OCI-LY7 (cell line): Measurements from ENCODE around the gene ZNF526.

Experiments used
- CTCF ChIP-seq: fragments of 200-600 bp; sonication (generic); conservative IDR thresholded peaks from 2 replicates; pipeline ENCODE4 v1.5.1; 2014; ENCODE audit warnings: mild to moderate bottlenecking, antibody characterized with exemption, low read length, moderate library complexity, mixed read lengths
- EZH2phosphoT487 ChIP-seq: fragments of 200-600 bp; sonication (generic); IDR thresholded peaks from 2 replicates; pipeline ENCODE4 v1.6.1; 2018; ENCODE audit warnings: low read depth, borderline replicate concordance, mild to moderate bottlenecking, mixed run types, antibody characterized with exemption, low read length, moderate library complexity, mixed read lengths

- TF ChIP-seq CTCF (no peak), EZH2phosphoT487 (no peak)
These were observed 23.8 kb upstream of the ZNF526 start for GRCh38 chr19:42196011-42197001.
